GM19023 (cell line): Measurements from ENCODE around the gene BSPRY.
A peak's percentile ranks its signal among the peaks of the same experiment; 100 is the strongest.
"Not testable (repeated sequence)": the region's sequence is repeated elsewhere in the genome, so short reads cannot be mapped to it uniquely, and the experiment has no call there.

Experiments
- ATAC-seq: cut with Tn5 transposase; IDR thresholded peaks from one replicate; pipeline ENCODE4 v1.9.1; 2021; ENCODE audit warnings: mild to moderate bottlenecking, moderate library complexity; ENCODE audit not compliant: unreplicated experiment

The BSPRY gene

DNA sequence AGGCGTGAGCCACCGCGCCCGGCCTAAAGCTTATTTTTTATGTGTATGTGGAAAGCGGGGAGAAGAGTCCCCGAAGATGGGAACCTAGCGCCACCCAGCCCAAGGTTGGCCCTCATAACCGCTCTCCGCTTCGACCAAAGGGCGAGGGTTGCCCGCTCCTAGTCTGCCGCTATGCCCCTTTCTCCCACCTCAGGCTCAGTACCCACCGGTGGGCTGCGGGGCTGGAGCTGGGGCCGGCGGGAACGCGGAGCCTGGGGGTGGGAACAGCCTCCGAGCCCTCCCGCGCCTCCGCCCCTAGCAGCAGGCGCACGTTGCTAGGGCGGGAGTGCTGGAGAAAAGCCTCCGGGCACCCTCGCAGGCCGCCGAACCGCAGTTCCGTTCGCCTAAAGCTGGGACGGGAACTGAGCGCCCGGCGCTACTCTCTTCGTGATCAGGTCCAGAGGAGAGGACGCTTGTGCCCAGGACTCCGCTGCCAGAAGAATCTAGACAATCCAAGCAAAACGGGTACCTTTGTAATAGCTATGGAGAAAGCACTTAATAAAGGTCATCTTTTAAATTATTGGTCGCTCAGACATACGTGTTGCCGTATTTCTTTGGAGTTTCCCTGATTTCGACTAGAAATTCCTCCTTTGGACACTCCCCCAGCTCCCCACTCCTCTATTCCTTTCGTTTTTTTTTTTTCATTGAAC, 9.2 kb upstream of the BSPRY start, which contains the start of gene WDR31:
Gene WDR31 (minus strand): TSS at position 265 of the 689 bp plus-strand sequence. CDS start 8,253 bp downstream, outside the sequence.
- ATAC-seq = peak; percentile 100

- ATAC-seq = no peak
Observed at GRCh38 chr9:113341712-113342410, 7.5 kb upstream of the BSPRY start.

- no peak for ATAC-seq
Observed at GRCh38 chr9:113343732-113344231, 5.6 kb upstream of the BSPRY start.

- ATAC-seq = no peak
Observed at GRCh38 chr9:113345190-113345589, 4.2 kb upstream of the BSPRY start.

- ATAC-seq = no peak
Observed at GRCh38 chr9:113345671-113346070, 3.7 kb upstream of the BSPRY start.

GRCh38 chr9:113348437-113348836, 904 bp upstream of the BSPRY start:
- no peak for ATAC-seq

GRCh38 chr9:113349066-113349444, 286 bp upstream of the BSPRY start:
- no peak for ATAC-seq

- ATAC-seq = no peak
Observed at GRCh38 chr9:113350107-113350661, 843 bp downstream of the BSPRY start.

GRCh38 chr9:113350937-113351336, 1.6 kb downstream of the BSPRY start:
- ATAC-seq = no peak

DNA sequence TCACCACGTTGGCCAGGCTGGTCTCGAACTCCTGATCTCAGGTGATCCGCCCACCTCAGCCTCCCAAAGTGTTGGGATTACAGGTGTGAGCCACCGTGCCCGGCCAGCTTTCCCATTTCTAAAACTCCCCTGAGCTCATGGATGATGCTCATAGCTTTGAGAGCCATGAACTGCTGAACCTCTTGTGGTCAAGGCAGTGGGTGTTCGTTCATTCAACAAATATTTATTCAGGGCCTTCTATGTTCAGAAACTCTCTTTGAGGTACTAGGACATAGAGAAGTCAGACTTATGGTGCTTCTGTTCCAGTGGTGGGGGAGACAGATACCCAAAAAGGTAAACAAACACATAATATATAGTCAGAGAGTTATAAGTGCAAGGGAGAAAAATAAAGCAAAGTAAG, 2.7 kb downstream of the BSPRY start:
- no peak for ATAC-seq

GRCh38 chr9:113352411-113352810, 3.1 kb downstream of the BSPRY start:
- ATAC-seq = no peak

DNA sequence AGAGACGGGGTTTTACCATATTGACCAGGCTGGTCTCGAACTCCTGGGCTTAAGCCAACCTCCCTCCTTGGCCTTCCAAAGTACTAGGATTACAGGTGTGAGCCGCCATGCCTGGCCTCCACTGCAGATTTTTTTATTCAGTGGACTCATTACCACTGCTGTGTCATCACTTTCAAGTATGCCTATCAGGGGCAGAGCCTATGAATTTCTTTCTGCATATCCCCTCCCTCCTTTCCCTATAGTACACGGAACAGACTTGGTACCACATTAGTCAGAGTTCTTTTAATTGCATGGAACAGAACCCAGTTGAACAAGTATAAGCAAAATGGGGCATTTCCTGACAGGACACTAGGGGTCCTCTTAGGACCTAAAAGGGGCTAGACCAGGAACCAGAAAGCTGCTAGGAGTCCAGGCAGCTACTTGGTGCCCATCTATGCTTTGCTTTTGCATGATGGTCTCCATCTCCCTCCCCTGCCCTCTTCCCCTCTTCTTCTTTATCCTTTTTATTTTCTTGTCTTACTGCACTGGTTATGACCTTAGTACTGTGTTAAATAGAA, 5.8 kb downstream of the BSPRY start:
- ATAC-seq = no peak

- no peak for ATAC-seq
Observed at GRCh38 chr9:113356686-113357292, 7.4 kb downstream of the BSPRY start.

GRCh38 chr9:113359385-113359784, 10.0 kb downstream of the BSPRY start:
- no peak for ATAC-seq

GRCh38 chr9:113360242-113360842, 11.0 kb downstream of the BSPRY start:
- no peak for ATAC-seq

DNA sequence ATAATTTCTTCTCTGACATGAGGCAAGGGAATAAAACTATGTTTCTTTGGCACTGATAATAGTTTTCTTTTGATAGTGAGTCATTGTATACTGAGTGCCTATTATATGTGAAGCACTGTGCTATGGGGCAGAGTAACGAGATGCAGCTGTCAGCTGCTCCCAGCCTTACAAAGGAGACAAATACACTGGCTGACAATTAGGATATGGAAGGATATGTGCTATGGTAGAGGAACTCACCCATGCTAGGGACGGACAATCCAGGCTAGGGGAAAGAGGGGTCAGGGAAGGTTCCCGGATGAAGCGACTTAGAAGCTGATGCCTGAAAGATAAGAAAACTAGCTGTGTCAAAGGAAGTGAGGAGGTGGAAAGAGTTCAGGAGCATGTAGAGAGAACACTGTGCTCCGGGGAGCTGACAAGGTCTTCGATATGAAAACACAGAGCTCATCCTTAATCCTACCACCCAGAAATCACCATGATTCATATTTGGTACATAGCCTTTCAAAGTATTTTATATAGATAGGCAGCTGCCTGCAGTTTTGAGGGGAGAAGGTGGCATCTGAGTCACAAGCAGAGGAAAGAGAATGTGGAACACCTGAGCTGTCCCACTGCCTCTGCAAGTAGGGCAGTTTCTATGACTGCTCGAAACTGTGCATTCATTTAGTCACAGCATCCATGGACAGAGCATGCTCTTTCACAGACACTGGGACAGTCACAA, 12.1 kb downstream of the BSPRY start:
- no peak for ATAC-seq

- no peak for ATAC-seq
Observed at GRCh38 chr9:113363336-113363735, 14.0 kb downstream of the BSPRY start.

DNA sequence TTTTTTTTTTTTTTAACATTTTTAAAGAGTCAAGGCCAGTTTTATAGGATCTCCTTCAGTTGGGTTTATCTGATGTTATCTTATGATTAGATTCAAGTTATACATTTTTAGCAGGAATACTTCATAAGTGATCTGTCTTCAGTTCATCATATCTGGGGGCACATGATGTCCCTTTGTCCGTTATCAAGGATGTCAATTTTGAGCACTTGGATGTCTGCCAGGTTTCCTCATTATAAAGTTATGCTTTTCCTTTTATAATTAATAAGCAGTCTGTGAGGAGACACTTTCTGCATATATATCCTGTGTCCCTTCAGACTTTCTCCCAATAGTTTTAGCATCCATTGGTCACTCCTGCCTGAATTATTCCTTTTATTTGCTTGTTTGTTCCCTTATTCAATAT, 15.6 kb downstream of the BSPRY start:
- ATAC-seq = no peak

DNA sequence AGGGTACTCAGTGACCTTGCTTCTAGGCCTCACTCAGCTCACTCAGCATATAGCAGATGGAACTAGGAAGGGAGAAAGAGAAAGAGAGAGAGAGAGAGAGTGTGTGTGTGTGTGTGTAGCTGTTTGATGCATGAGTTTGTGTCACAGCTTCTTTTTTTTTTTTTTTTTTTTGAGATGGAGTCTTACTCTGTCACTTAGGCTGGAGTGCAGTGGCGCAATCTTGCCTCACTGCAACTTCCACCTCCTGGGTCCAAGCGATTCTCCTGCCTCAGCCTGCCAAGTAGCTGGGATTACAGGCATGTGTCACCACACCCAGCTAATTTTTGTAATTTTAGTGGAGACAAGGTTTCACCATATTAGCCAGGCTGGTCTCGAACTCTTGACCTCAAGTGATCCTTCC, 16.3 kb downstream of the BSPRY start:
- not testable (repeated sequence) for ATAC-seq

GRCh38 chr9:113368348-113368981, 19.1 kb downstream of the BSPRY start:
- ATAC-seq = no peak
